Stimulated activated CD4-positive, alpha-beta T cell treated with anti-CD3 and anti-CD28 coated beads, Interleukin-1b, Interleukin-23, amount 100 ng/mL, for 24 hours (primary cell): Measurements from ENCODE around the gene GAB1.

Source experiments
- DNase-seq, 4 experiments: peaks; one replicate each; pipeline ENCODE4 v3.0.0-alpha.2; 2020; ENCODE audit warnings: low read depth in 4 of 4, low spot score in 1 of 4

The GAB1 gene

GRCh38 chr4:143357161-143357845 is 20.6 kb downstream of the GAB1 start:
- DNase-seq = no peak

- no peak for DNase-seq
Observed at GRCh38 chr4:143358419-143358818, 21.7 kb downstream of the GAB1 start.

DNA sequence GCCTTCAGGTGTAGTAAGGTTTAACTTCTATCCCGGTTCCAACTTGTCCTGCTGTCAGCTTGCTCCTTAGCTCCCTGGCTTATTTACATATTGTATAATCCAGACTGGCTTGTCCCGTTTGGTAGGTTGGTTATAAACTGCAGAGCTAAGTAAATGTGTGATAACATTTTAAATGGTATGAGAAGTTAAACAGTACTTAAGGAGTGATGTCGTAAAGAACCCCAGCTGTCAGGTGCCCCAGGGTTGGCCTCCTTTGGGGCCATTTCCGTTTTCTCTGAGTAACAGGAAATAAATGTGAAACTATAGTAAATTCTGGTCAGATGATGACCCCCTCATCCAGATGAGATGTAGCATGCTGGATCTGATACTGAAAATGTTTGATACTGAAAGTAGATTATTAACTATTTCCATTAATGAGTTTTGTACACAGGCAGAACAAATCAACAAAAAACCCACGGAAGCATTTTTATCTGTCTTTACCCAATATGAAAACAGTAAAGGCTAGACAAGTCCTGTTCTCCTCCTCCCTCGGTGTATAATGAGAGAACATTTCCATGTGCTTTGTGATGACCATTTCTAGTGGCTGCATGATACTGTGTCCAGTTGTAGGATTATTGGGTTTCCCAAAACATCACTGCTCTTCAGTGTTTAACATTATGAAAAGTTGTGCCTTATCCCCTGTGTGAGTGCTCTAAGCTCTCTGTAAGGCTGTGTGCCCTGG is 22.4 kb downstream of the GAB1 start:
- no peak for DNase-seq

DNA sequence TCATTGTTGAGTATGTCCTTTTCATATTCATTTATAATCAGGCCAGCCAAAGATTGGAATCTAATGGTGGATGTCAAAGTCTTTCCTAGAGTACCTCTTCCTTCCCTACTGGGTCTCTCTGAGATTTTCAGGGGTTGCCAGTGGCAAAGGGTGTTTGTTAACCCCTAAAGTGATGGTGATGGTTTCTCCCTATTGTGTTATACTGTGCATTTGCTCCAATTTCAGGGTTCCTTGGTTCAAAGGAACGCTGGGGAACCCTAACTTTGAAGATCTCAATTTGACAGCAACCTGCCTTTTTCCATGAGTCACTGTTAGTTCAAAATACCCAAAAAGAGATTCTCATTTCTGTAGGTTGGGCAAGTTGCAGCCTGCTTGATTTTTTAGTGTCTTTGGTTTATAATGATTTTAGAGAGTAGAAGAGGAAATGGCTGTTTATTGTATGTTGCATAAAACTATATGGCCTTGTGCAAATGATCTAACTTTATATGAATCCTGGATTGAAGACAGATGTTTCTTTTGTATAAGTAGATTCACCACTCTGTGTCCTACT is 23.0 kb downstream of the GAB1 start:
- no peak for DNase-seq

GRCh38 chr4:143360838-143361625 is 24.4 kb downstream of the GAB1 start:
- no peak for DNase-seq

DNA sequence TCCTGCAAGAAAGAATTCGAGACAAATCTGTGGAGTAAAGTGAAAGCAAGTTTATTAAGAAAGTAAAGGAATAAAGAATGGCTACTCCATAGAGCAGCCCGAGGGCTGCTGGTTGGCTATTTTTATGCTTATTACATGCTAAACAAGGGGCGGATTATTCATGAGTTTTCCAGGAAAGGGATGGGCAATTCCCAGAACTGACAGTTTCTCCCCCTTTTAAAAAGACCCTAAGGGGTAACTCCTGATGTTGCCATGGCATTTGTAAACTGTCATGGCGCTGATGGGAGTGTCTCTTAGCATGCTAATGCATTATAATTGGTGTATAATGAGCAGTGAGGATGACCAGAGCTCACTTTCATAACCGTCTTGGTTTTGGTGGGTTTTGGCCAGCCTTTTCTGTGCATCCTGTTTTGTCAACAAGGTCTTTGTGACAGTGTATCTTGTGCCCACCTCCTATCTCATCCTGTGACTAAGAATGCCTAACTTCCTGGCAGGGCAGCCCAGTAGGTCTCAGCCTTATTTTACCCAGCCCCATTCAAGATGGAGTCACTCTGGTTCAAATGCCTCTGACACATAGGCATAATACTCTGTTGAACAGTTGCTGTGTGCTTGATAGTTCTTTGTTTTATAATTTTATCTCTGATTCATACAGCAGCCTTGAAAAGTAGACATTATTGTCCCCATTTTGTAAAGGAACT is 25.8 kb downstream of the GAB1 start:
- DNase-seq = no peak

DNA sequence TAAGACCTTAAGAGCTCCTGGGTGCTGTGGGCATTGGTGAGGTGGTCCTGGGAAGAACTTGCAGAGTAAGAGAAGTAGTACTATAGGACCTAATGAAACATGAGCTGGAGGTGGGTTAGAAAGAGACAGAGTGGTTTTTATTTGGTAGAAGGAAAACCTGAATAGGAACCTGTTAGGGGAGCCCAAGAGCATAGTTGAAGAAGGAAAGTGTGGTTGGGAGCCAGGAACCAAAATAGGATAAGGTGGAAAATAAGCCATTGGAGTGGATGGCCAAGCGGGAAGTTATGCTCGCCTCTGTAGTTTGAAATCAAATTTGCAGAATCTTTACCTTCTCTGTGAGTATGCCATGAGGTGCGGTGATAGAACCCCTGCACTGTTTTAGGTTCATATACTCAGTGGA is 26.7 kb downstream of the GAB1 start:
- DNase-seq = no peak

DNA sequence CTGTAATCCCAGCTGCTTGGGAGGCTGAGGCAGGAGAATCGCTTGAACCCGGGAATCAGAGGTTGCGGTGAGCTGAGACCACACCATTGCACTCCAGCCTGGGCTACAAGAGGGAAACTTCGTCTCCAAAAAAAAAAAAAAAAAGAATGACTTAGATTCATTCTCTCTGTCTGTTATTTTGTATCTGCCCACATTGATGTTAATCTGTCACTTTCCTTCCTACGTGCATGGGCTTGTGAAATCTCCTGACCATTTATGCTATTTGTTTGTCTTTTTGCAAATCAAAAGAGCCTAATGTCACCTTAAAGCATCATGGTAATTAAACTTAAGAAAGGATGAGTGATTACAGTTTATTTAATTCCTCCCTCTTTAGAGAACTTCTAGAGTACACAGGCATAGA is 27.4 kb downstream of the GAB1 start:
- DNase-seq = no peak

DNA sequence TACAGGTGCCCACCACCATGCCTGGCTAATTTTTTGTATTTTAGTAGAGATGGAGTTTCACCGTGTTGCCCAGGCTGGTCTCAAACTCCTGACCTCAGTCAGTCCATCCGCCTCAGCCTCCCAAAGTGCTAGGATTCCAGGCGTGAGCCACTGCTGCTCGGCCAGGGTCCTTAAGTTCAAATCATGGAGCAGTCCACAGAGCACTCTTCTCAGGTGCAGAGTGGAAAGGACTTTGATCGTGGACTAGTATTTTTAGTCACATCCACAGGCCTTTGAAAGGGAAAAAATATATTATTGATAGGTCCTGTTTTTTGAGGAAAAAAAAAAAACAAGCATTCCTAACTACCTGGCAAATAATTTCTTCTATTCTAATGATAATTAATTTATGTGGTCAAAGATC is 31.2 kb downstream of the GAB1 start:
- DNase-seq = no peak

DNA sequence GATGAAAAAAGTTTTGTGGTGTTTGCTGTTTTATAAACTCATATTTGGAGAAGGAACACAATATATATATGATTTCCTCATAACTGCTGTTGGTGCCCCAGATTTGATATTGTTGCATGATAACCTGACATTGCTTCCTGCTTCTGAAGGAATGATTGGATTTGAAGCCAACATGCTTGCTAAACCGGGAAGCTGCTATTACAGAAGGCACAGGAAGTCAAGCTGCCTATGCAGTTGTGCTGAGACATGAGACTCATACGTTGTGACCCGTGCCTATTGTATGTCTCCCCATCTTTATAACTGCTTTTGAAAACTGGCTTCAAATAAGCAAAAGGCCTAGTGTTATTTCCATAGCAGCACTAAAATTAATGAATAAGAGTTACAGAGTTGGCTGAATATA is 32.9 kb downstream of the GAB1 start:
- DNase-seq = no peak

DNA sequence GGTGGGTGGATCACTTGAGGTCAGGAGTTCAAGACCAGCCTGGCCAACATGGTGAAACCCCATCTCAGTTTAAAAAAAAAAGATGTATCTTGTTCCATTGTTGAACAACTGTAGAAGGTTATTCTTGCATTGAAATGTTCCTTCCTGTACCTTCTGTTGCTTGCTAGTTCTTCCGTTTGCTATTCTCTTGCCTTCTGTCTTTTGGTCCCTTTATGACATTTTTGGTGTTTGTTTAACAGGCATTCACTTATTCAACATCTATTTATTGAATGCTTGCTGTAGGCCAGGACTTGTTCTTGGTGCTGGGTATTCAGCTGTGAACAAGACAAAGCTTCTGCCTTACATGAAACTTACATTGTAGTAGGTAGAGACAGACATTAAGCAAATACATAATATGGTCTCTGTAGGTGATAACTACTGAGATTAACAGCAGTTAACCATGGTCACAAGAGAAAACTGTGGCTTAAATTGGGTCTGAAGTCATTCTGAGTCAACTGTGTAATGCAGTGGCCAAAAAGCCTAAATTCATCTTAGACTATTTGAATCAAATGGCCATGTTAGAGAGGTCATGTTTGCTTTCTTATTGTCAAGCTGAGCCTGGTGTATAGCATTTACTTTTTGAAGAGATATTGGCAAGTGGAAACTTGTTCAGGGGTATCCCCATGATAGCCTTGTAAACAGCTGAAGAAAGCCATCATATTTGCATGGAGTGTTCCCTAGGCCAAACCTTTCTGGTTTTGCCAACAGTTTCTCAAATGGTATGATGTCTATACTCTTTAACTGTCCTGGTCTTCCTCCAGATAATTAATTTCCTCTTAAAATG is 35.6 kb downstream of the GAB1 start:
- DNase-seq = no peak

DNA sequence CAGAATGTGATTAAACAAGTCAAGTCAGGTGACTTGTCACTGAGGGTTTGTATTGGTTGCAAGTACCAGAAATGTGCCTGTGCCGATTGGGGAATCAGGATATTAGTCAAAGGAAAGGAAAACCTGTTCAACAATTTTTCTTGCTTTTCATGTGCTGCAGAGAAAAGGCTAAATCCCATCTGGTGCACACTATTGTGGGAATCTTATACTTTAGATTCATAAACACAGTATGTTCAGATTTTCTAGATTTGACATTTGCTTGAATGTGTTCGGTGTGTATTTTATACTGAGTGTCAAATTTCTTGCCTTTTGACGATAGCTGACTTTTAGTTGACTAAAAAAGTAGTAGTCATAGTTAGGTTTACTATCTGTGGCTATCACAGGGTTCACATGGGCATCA is 37.6 kb downstream of the GAB1 start:
- DNase-seq = no peak

DNA sequence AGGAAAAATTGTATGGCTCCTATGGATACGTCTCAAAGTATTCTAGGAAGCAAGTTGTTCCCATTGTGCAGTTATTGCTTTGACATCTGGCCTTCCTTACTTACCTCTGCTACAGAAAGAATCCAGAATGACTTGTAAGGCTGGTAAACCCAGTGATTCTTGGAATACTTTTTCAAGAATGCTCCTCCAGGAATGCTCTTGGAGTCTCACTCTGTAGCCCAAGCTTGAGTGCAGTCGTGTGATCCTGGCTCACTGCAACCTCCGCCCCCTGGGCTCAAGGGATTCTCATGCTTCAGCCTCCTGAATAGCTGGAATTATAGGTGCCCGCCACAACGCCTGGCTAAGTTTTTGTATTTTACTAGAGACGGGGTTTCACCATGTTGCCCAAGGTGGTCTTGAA is 38.1 kb downstream of the GAB1 start:
- no peak for DNase-seq

DNA sequence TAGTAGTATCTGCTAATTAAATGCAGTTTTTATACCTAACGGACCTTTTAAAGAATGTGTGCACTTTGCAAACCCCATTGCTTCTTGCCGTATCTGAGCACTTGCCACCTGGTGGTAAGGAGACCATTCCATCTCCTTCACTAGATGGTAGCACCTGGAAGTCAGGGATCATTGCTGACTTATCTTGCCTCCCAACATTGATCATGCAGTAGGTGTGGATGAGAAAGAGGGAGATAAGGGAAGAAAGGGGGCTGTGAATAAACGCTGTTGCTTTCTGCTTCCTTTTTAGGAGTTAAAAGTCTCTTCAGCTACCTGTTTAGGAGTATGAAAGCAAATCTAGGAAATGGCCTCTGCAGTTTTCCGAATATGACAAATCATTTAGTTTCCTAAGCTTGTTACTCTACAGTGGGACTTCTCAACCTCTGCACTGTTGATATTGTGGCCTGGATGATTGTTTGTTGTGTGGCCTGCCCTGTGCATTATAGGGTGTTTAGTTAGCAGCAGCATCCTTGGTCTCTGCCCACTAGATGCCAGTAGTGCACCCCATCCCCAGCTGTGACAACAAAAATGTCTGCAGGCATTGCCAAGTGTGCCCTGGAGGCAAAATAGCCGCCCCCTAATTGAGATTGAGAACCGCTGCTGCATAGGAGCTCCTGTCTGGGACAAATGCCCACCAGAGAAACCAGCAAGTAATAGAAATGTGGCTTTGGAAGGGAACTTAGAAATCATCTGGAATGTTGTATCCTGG is 38.8 kb downstream of the GAB1 start:
- no peak for DNase-seq

- no peak for DNase-seq
Observed at GRCh38 chr4:143377611-143378099, 41.0 kb downstream of the GAB1 start.

- no peak for DNase-seq
Observed at GRCh38 chr4:143380629-143381028, 44.0 kb downstream of the GAB1 start.

DNA sequence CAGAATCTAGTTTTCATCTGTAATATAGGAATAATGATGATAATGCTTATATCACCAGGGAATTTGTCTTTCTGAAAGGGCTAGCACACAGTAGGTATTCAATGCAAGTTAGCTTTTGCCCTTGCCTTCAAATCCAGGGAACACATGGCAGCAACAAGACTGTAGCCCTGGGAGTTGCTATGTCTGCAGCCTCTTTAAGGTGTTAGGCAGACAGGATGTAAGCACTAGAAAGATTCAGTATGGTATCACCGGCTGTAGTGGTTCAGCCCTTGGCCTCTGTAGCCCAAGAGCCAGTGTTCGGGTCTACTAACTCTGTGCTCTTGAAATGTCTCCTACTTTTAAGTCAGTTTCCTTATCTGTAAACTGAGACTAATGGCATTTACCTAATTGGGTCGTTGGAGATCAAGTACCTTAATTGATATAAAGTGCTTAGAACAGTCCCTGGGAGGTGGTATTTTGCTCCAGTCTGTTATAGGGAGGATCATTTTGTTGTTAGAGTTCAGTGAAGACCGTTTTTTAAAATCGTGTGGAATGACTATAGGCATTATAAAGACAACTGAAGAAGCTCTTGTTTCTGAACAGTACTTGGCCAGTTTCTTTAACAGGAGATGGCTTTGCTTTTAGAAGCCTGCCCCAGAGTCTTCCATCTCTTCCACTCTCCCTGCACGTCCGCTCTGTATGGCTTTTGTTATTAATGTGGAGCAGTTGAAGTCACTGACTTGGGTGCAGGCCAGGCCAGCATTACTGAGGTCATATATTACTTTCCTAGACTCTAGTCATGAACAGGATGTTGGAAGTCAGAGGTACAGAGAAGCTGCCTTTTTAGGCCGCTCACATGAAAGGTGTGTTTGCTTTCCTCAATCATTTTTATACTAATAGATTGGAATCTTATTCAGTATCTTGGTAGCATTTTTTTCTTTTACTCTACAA is 44.8 kb downstream of the GAB1 start:
- no peak for DNase-seq

DNA sequence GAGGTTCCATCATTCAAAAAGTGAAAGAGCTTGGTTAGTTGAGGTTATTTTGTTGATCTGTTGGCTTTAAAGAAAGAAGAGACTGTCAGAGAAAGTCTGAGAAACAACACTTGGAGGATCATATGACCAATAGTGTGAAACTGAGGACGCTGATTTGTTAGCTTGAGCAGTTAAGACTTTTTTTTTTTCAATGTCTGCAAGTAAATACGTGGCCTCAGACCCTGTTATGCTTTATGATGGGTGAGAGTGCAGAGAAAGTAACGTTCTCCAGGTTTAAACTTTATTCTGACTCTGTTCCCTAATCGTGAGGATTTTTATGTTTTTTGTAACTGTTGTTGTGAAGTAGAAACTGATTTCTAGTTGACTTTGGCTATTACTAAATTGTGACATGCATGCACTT is 45.9 kb downstream of the GAB1 start:
- DNase-seq = no peak
